Measurements from ENCODE around the gene GRK7. TPM values are rescaled to one million over a fixed set of nuclear protein-coding genes. Genes with fewer than 3 reads are reported as not detected.

The GRK7 gene
- total and polyA plus RNA-seq, 2 of the 13 experiments (the other 11 are each of a cell fraction or from before 2014, with no cell fraction given) = not detected

GRCh38 chr3:141728355-141728892 is 34.8 kb upstream of the GRK7 start (continued):
- TF ChIP-seq GATAD1 (CRISPR knock-in tag; IDR thresholded peaks at IDR 0.05) (0 out of 2 replicates have a peak, but pooled peaks have one; percentile 37), ZNF503 (CRISPR knock-in tag; IDR thresholded peaks at IDR 0.05) (peak; percentile 59), RFXAP (CRISPR knock-in tag; IDR thresholded peaks at IDR 0.05; ENCODE audit: borderline replicate concordance) (peak; percentile 76; the same call in 1 of the 2 replicates), CREB1 (IDR thresholded peaks at IDR 0.05) (no peak), CREB1 (CRISPR knock-in tag; IDR thresholded peaks at IDR 0.05) (peak; percentile 49; the same call in 1 of the 2 replicates), ELF4 (CRISPR knock-in tag; IDR thresholded peaks at IDR 0.05; ENCODE audit: borderline replicate concordance) (no peak), ZFP41 (CRISPR knock-in tag; IDR thresholded peaks at IDR 0.05; ENCODE audit: borderline replicate concordance) (no peak), MAFF (IDR thresholded peaks at IDR 0.05; ENCODE audit: low read depth, low read length) (no peak), HDAC6 (IDR thresholded peaks at IDR 0.05; ENCODE audit: low read depth, low read length) (no peak), ADNP (CRISPR knock-in tag; IDR thresholded peaks at IDR 0.05) (no peak), HNF1B (CRISPR knock-in tag; IDR thresholded peaks at IDR 0.05) (peak; percentile 99), MTF2 (CRISPR knock-in tag; IDR thresholded peaks at IDR 0.05; ENCODE audit: borderline replicate concordance) (no peak), SNAPC2 (CRISPR knock-in tag; IDR thresholded peaks at IDR 0.05) (no peak), ZNF589 (CRISPR knock-in tag; conservative IDR thresholded peaks at IDR 0.05) (no peak), ESRRA (CRISPR knock-in tag; IDR thresholded peaks at IDR 0.05; ENCODE audit: low read depth) (no peak), KLF15 (CRISPR knock-in tag; IDR thresholded peaks at IDR 0.05; ENCODE audit: borderline replicate concordance) (no peak), MYC (CRISPR knock-in tag; IDR thresholded peaks at IDR 0.05; ENCODE audit: borderline replicate concordance) (0 out of 2 replicates have a peak, but pooled peaks have one; percentile 29), NFE2 (CRISPR knock-in tag; IDR thresholded peaks at IDR 0.05) (no peak), ZNF224 (CRISPR knock-in tag; IDR thresholded peaks at IDR 0.05) (no peak), ARID4A (CRISPR knock-in tag; IDR thresholded peaks at IDR 0.05; ENCODE audit: borderline replicate concordance) (peak; percentile 50; the same call in 1 of the 2 replicates), ZNF264 (CRISPR knock-in tag; IDR thresholded peaks at IDR 0.05) (peak; percentile 43; the same call in 1 of the 2 replicates), ZFP36L1 (CRISPR knock-in tag; IDR thresholded peaks at IDR 0.05) (0 out of 2 replicates have a peak, but pooled peaks have one; percentile 33), ZNF3 (CRISPR knock-in tag; IDR thresholded peaks at IDR 0.05) (no peak), GLI4 (CRISPR knock-in tag; IDR thresholded peaks at IDR 0.05; ENCODE audit: borderline replicate concordance) (no peak), STAT5B (CRISPR knock-in tag; IDR thresholded peaks at IDR 0.05) (no peak)
